Lower leg skin (tissue), 3 donors: ENCODE results near the gene GJD3.

ENCODE experiments used
- POLR2A ChIP-seq, 2 donors: fragments of 450-650 bp; IDR thresholded peaks; one replicate each; pipeline ENCODE4 v1.6.1; 2016 to 2017; ENCODE audit warnings: antibody characterized with exemption in 2 of 2, mild to moderate bottlenecking in 1 of 2, moderate library complexity in 1 of 2
- TF ChIP-seq, protein P1 (sequence below), 3 donors: fragments of 450-650 bp; IDR thresholded peaks; one replicate each; pipeline ENCODE4 v1.5.1; 2016; ENCODE audit warnings: antibody characterized with exemption in 3 of 3, mild to moderate bottlenecking in 3 of 3, moderate library complexity in 2 of 3

DNA sequence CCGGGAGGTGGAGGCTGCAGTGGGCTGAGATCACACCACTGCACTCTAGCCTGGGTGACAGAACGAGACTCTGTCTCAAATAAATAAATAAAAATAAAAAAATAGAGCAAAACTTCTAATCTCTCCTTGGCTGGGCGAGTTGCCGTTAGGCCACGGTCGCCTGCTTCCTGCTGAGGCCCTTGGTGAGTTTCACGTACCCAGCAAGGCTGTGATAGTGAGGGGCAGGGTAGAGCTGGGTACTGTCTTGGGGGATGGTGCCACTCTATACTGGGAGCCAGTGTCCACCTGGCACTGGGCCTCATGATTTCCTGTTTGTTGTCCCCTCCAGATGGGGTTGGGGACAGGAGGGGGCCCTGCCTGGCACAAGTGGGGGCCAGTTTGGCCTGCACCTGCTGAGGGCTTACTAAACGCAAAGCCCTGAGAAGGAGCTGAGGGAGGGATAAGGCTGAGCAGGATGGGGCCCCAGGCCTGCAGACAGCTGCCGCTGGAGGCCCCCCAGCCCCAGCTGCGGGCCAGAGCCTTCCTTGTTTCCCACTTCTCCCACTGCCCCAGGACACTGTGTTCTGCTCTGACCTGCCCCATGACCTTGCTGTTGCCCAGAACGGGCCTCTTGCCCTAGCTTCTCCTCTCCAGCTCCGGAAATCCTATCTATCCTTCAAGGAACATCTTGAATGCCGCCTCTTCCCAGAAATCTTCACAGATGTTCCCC, 25.4 kb downstream of the GJD3 start:
- TF ChIP-seq, protein P1, sequence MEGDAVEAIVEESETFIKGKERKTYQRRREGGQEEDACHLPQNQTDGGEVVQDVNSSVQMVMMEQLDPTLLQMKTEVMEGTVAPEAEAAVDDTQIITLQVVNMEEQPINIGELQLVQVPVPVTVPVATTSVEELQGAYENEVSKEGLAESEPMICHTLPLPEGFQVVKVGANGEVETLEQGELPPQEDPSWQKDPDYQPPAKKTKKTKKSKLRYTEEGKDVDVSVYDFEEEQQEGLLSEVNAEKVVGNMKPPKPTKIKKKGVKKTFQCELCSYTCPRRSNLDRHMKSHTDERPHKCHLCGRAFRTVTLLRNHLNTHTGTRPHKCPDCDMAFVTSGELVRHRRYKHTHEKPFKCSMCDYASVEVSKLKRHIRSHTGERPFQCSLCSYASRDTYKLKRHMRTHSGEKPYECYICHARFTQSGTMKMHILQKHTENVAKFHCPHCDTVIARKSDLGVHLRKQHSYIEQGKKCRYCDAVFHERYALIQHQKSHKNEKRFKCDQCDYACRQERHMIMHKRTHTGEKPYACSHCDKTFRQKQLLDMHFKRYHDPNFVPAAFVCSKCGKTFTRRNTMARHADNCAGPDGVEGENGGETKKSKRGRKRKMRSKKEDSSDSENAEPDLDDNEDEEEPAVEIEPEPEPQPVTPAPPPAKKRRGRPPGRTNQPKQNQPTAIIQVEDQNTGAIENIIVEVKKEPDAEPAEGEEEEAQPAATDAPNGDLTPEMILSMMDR (IDR thresholded peaks at IDR 0.05): no peak
- TF ChIP-seq POLR2A (IDR thresholded peaks at IDR 0.05): no peak
